ENCODE results near the gene PRR23C.

Gene PRR23C

DNA sequence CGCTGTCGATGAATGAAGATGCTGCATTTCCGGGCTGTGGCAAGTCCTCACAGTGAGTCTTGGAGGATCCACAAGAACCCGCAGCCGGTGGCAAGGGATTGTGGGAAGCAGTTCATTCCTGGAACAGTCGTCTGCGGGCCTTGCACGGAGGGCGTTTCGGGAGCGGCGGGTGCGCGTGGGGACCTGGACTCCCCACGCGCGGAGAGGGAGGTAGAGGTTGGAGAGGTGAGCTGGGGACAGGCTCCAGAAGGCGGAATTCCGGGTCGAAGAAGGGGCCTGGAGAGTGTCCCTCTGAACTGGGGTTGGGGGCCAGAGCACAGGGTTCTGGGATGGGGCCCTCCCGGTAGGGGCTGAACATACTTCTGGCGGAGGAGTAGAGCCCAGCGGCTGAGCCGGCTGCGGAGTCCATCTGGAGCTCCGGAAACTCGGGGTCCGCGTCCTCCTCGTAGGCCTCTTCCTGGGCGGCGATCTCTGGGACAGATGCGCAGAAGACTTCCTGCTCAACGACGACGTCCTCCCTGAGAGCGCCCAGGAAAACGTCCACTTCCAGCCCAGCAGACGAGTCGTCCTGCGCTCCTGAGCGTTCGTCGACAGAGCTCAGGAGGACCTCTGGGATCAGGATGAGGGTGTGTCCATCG is 39.2 kb downstream of the PRR23C start:
- no peak for DNase-seq (ENCODE audit: low read depth in 1 of 2, low spot score in 1 of 2)

DNA sequence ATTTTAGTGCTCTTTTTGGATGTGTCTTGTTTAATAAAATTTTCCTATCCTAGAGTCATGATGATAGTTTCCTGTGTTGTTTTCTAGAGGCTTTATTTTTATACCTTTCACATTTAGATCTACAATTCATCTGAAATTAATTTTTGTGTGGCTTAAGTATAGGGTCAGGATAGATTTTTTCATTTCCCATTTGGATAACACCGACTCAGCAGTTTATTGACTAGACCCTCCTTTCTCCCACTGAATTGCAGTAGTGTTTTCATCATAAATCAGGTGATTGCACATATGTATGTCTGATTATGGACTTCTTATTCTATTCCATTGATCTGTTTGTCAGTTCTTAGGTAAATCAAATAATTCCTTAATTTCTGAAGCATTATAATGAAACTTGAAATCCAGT is 49.0 kb downstream of the PRR23C start:
- DNase-seq (ENCODE audit: low read depth in 1 of 2, low spot score in 1 of 2): no peak

Measured in activated CD4-positive, alpha-beta T cell treated with anti-CD3 and anti-CD28 coated beads, Interleukin-2, amount 50 U/mL, for 24 hours (primary cell).